H9 (cell line): ENCODE results near the gene CTXND2. TPM values are rescaled to one million over a fixed set of nuclear protein-coding genes. Genes with fewer than 3 reads are reported as not detected.

ENCODE experiments used
- DNase-seq: peaks from one replicate; pipeline ENCODE4 v3.0.0-alpha.2; 2017
- H2AFZ ChIP-seq: one replicate; pipeline ENCODE4 v1.6.1; 2013; ENCODE audit warnings: mild to moderate bottlenecking, low read length, control low read depth, moderate library complexity
- H2AK5ac ChIP-seq: 2 replicates; pipeline ENCODE4 v1.6.1; 2013; ENCODE audit warnings: low read length, control low read depth, mixed read lengths; ENCODE audit not compliant: insufficient read length
- H2BK120ac ChIP-seq: one replicate; pipeline ENCODE4 v1.6.1; 2013; ENCODE audit warnings: low read depth, mild to moderate bottlenecking, low read length, control low read depth, inconsistent platforms; ENCODE audit not compliant: poor library complexity, severe bottlenecking
- H2BK12ac ChIP-seq: 2 replicates; pipeline ENCODE4 v1.6.1; 2013; ENCODE audit warnings: low read length, control low read depth, mixed read lengths, low read depth; ENCODE audit not compliant: insufficient read length
- H2BK15ac ChIP-seq: 2 replicates; pipeline ENCODE4 v1.6.1; 2013; ENCODE audit warnings: low read depth, low read length, control low read depth
- H2BK20ac ChIP-seq: one replicate; pipeline ENCODE4 v1.6.1; 2013; ENCODE audit warnings: low read depth, mild to moderate bottlenecking, low read length, control low read depth, inconsistent platforms; ENCODE audit not compliant: poor library complexity, severe bottlenecking
- H2BK5ac ChIP-seq: 2 replicates; pipeline ENCODE4 v1.6.1; 2013; ENCODE audit warnings: low read length, control low read depth, mixed read lengths; ENCODE audit not compliant: insufficient read length
- H3K14ac ChIP-seq: 2 replicates; pipeline ENCODE4 v1.6.1; 2013; ENCODE audit warnings: low read length, control low read depth; ENCODE audit not compliant: insufficient read depth
- H3K18ac ChIP-seq: 2 replicates; pipeline ENCODE4 v1.6.1; 2013; ENCODE audit warnings: low read depth, mild to moderate bottlenecking, mixed read lengths, low read length, control low read depth; ENCODE audit not compliant: insufficient read length
- H3K23ac ChIP-seq: 2 replicates; pipeline ENCODE4 v1.6.1; 2013; ENCODE audit warnings: low read length, control low read depth, mixed read lengths, low read depth; ENCODE audit not compliant: insufficient read length
- H3K23me2 ChIP-seq: 2 replicates; pipeline ENCODE4 v1.6.1; 2013; ENCODE audit warnings: low read depth, mild to moderate bottlenecking, mixed read lengths, low read length, control low read depth; ENCODE audit not compliant: insufficient read length, poor library complexity, severe bottlenecking
- H3K27ac ChIP-seq: 2 replicates; pipeline ENCODE4 v1.5.1; 2013; ENCODE audit warnings: low read length, control low read depth, mixed read lengths, low read depth; ENCODE audit not compliant: insufficient read length
- H3K27me3 ChIP-seq: 2 replicates; pipeline ENCODE4 v1.6.1; 2013; ENCODE audit warnings: low read length, control low read depth, inconsistent platforms; ENCODE audit not compliant: insufficient read depth
- H3K4ac ChIP-seq: 2 replicates; pipeline ENCODE4 v1.6.1; 2013; ENCODE audit warnings: low read depth, mild to moderate bottlenecking, control low read depth, inconsistent platforms, low read length, moderate library complexity
- H3K4me1 ChIP-seq: 2 replicates; pipeline ENCODE4 v1.6.1; 2013; ENCODE audit warnings: low read length, control low read depth, inconsistent platforms; ENCODE audit not compliant: insufficient read depth
- H3K4me2 ChIP-seq: 2 replicates; pipeline ENCODE4 v1.6.1; 2013; ENCODE audit warnings: low read length, control low read depth, mixed read lengths; ENCODE audit not compliant: insufficient read length, insufficient read depth
- H3K56ac ChIP-seq: 2 replicates; pipeline ENCODE4 v1.6.1; 2013; ENCODE audit warnings: low read depth, mild to moderate bottlenecking, mixed read lengths, low read length, control low read depth; ENCODE audit not compliant: insufficient read length
- H3K79me1 ChIP-seq: 2 replicates; pipeline ENCODE4 v1.6.1; 2013; ENCODE audit warnings: low read depth, mild to moderate bottlenecking, moderate library complexity, low read length, control low read depth, inconsistent platforms; ENCODE audit not compliant: insufficient read depth, poor library complexity, severe bottlenecking
- H3K79me2 ChIP-seq: 2 replicates; pipeline ENCODE4 v1.6.1; 2013; ENCODE audit warnings: low read length, control low read depth, inconsistent platforms; ENCODE audit not compliant: insufficient read depth
- H3K9ac ChIP-seq: 2 replicates; pipeline ENCODE4 v1.6.1; 2013; ENCODE audit warnings: low read length, control low read depth, mixed read lengths; ENCODE audit not compliant: insufficient read length; ENCODE audit errors: extremely low read depth
- H3K9me3 ChIP-seq: one replicate; pipeline ENCODE4 v1.6.1; 2013; ENCODE audit warnings: low read depth, low read length, inconsistent platforms; ENCODE audit not compliant: control insufficient read depth
- H3T11ph ChIP-seq: one replicate; pipeline ENCODE4 v1.6.1; 2013; ENCODE audit warnings: mild to moderate bottlenecking, low read length, control low read depth, inconsistent platforms
- H4K20me1 ChIP-seq: one replicate; pipeline ENCODE4 v1.6.1; 2013; ENCODE audit not compliant: control insufficient read depth, insufficient read length, insufficient read depth
- H4K5ac ChIP-seq: 2 replicates; pipeline ENCODE4 v1.6.1; 2013; ENCODE audit warnings: low read depth, mild to moderate bottlenecking, mixed read lengths, low read length, control low read depth; ENCODE audit not compliant: insufficient read length
- H4K8ac ChIP-seq: replicated peaks from 2 replicates; pipeline ENCODE4 v1.6.1; 2013; ENCODE audit warnings: low read length, control low read depth, mixed read lengths, low read depth; ENCODE audit not compliant: insufficient read length
- H4K91ac ChIP-seq: 2 replicates; pipeline ENCODE4 v1.6.1; 2013; ENCODE audit warnings: low read depth, mild to moderate bottlenecking, moderate library complexity, mixed read lengths, low read length, control low read depth; ENCODE audit not compliant: insufficient read length
- H3K27ac Mint-ChIP-seq, 3 experiments: 2 replicates in 2 of 3; 3 replicates in 1 of 3; pipeline ENCODE4 v1.8.0; 2020 to 2021; ENCODE audit warnings: mixed read lengths in 3 of 3, mild to moderate bottlenecking in 1 of 3, moderate library complexity in 1 of 3
- H3K27me3 Mint-ChIP-seq: 2 replicates; pipeline ENCODE4 v1.8.0; 2021; ENCODE audit warnings: low read depth, mild to moderate bottlenecking, moderate library complexity, mixed read lengths
- H3K36me3 Mint-ChIP-seq, 3 experiments: 2 replicates in 2 of 3; 3 replicates in 1 of 3; pipeline ENCODE4 v1.8.0; 2020 to 2021; ENCODE audit warnings: low read depth in 3 of 3, mixed read lengths in 3 of 3; ENCODE audit not compliant: insufficient read depth in 1 of 3
- H3K4me1 Mint-ChIP-seq, 2 experiments: 2 replicates each; pipeline ENCODE4 v1.8.0; 2020; ENCODE audit warnings: mixed read lengths in 2 of 2
- H3K4me3 Mint-ChIP-seq, 2 experiments: 2 replicates in 1 of 2; 3 replicates in 1 of 2; pipeline ENCODE4 v1.8.0; 2020 to 2021; ENCODE audit warnings: mild to moderate bottlenecking in 2 of 2, mixed read lengths in 2 of 2, moderate library complexity in 1 of 2
- H3K9me3 Mint-ChIP-seq, 2 experiments: 2 replicates in 1 of 2; 3 replicates in 1 of 2; pipeline ENCODE4 v1.8.0; 2020; ENCODE audit warnings: mild to moderate bottlenecking in 2 of 2, mixed read lengths in 2 of 2, moderate library complexity in 1 of 2
- WGBS: extraction: QIAGEN DNeasy Blood & Tissue Kit; methylation state at CpG from one replicate; pipeline ENCODE4 v1.1.7; 2013; ENCODE audit warnings: missing lambda C conversion rate, low lambda C conversion rate, mixed read lengths; ENCODE audit not compliant: insufficient read length; ENCODE audit errors: extremely low coverage; 5-methylcytosine and 5-hydroxymethylcytosine counted together
- total RNA-seq: library from RNA; stranded (reverse); gene quantifications from 2 replicates; pipeline ENCODE4 v1.2.1, GENCODE V29; 2021
- TF ChIP-seq, protein P1 (sequence below): fragments of 200-600 bp; sonication (generic); conservative IDR thresholded peaks from 3 replicates; pipeline ENCODE4 v1.8.0; 2021; ENCODE audit warnings: antibody characterized with exemption, mild to moderate bottlenecking

The CTXND2 gene
- total RNA-seq, 1 experiment from 2014 or later: not detected

DNA sequence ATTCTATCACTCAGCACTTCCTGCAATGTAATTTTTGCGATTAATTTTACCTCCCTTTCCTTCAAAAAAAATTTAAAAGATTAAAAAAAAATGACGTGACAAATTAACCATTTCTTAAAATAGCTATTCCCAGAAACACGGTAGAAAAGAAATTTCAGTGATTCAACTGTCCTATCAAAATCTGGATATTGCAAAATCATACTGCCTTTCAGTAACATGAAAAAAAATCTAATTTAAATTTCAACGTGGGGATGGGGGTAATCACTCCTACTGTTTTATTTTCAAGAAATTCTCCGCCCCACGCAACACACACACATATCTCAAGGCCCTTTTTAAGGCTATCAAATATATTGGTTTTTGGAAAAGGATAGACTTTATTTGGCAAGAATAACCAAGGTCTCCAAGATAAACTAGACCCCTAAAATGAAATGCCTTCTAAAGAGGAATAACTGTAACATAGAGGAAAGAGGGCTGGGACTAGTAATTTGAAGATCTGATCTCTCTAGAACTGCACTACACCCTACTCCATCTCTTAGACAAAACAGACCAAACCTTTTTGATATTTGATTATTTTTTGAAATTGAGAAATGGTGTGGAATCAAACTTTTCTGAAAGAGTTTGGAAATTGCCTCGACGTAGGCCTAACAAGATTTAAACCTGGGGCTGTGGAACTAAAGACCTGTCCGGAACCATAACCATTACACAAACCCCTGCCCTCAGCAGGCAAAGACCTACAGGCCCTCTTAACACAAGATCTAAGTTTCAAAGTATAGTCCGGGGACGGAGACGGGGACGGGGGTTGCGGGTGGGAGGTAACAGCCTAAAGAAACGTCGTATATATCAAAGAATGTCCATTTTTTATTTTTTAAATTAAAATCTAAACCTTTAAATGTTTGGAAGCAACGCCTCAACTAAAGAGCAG, 11.5 kb upstream of the CTXND2 start:
- H2BK120ac ChIP-seq: no peak overlapping the region
- H3K9me3 Mint-ChIP-seq: no peaks in the 10 kb centered on the region
- TF ChIP-seq, protein P1, sequence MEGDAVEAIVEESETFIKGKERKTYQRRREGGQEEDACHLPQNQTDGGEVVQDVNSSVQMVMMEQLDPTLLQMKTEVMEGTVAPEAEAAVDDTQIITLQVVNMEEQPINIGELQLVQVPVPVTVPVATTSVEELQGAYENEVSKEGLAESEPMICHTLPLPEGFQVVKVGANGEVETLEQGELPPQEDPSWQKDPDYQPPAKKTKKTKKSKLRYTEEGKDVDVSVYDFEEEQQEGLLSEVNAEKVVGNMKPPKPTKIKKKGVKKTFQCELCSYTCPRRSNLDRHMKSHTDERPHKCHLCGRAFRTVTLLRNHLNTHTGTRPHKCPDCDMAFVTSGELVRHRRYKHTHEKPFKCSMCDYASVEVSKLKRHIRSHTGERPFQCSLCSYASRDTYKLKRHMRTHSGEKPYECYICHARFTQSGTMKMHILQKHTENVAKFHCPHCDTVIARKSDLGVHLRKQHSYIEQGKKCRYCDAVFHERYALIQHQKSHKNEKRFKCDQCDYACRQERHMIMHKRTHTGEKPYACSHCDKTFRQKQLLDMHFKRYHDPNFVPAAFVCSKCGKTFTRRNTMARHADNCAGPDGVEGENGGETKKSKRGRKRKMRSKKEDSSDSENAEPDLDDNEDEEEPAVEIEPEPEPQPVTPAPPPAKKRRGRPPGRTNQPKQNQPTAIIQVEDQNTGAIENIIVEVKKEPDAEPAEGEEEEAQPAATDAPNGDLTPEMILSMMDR: no peak
- H3K56ac ChIP-seq: no peak overlapping the region
- no peak overlapping the region for H2AK5ac ChIP-seq
- no peak overlapping the region for H4K91ac ChIP-seq
- no peaks in the 10 kb centered on the region for H3K27me3 ChIP-seq
- peak overlapping the region; percentile 39 for H3K9ac ChIP-seq
- no peak overlapping the region for H3K4ac ChIP-seq
- no peaks in the 10 kb centered on the region for H3K23me2 ChIP-seq
- H3K79me1 ChIP-seq: peaks cover 10% of the 10 kb centered on the region
- no peak overlapping the region for H3K23ac ChIP-seq
- no peak overlapping the region for H4K8ac ChIP-seq
- H3K79me2 ChIP-seq: peaks cover 6% of the 10 kb centered on the region; the same call in 1 of the 2 replicates
- H4K20me1 ChIP-seq: no peaks in the 10 kb centered on the region
- H3T11ph ChIP-seq: no peak overlapping the region
- no peak overlapping the region for H2BK15ac ChIP-seq
- no peak overlapping the region for H2BK20ac ChIP-seq
- no peak overlapping the region for H2BK12ac ChIP-seq
- H4K5ac ChIP-seq: no peak overlapping the region
- no peaks in the 10 kb centered on the region for H3K27me3 Mint-ChIP-seq
- H3K4me3 Mint-ChIP-seq: peak overlapping the region; percentile 78 to 99
- peak overlapping the region; percentile 64 for H3K4me2 ChIP-seq
- H3K14ac ChIP-seq: no peak overlapping the region
- no peaks in the 10 kb centered on the region for H3K4me1 ChIP-seq
- H3K9me3 ChIP-seq: no peaks in the 10 kb centered on the region
- H2AFZ ChIP-seq: no peak overlapping the region
- H3K4me1 Mint-ChIP-seq: peaks cover 16 to 17% of the 10 kb centered on the region in 2 experiments
- no peak for DNase-seq
- H3K27ac ChIP-seq: no peak overlapping the region
- peaks cover 13 to 23% (median 19%) of the 10 kb centered on the region in 3 experiments; a peak in 6 of 7 replicates for H3K36me3 Mint-ChIP-seq
- WGBS: 100% methylated on average over 2 of the region's 17 CpGs
- H2BK5ac ChIP-seq: no peak overlapping the region
- peak overlapping the region; percentile 85 to 98 (median 91) for H3K27ac Mint-ChIP-seq
- H3K18ac ChIP-seq: no peak overlapping the region
